T-helper 22 cell (primary cell): ENCODE results near the gene TLN1.

Experiments
- DNase-seq: peaks from one replicate; pipeline ENCODE4 v3.0.0-alpha.2; 2020; ENCODE audit warnings: low read depth

Gene TLN1

DNA sequence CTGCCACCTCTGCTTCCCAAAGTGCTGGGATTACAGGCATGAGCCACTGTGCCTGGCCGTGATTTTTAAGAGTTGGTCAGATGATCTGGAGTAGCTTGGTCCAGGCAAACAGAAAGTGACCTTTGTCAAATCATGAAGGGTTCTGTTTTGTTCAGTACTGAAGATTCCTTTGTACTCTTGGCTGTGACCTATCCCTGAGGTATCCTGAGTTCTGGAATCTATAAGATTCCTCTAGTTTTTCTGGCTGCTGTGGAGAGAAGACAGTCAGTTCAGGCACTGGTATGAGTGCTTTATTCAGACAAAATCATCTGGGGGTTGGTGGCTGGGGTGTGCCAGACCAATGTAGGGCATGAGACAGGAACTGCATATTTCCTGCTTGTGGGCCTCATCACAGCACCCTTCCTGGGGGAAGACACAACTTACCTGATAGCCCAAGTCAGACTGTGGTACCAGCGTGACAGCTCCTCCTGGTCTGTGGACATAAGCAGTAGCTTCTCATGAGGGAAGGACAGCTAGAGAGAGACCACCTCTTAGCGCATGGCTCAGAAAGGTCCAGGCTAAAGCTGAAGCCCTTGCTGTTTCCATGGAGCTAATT lies 70.1 kb downstream of the TLN1 start:
- DNase-seq, result peak; percentile 61

GRCh38 chr9:35660966-35661415 lies 71.0 kb downstream of the TLN1 start:
- no peak for DNase-seq

DNA sequence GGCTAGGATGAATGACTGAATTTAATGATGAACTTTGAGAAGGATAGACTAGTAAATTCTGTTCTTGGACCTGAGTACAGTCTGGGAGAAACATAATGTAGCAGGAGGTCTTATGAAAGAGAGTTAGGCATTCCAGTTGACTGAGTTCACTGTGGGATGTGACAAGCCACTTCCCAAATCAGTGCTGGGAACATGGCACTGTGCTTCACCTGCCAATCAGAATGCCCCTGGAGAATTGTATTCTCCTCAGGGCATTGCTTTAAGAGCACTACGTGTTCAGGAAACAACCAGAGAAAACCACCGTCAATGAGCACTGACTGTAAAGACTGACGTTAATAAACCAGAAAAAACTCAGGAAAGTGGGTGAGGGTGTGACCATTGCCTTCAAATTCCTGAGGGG lies 72.7 kb downstream of the TLN1 start:
- DNase-seq, result no peak

DNA sequence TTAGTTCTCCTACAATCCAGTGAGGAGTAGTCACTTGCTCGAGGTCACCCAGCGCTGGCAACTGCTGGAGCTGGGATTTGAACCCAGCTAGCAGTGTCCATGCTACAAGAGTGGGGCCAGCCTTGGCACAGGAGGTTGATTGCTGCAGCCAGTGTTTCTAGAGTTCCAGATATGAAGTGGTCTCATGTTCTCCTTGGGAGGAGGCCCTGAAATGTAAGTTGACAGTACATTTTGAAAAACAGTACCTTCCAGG lies 73.1 kb downstream of the TLN1 start:
- no peak for DNase-seq

- peak; percentile 70 for DNase-seq
Measured at GRCh38 chr9:35658137-35658967, 73.6 kb downstream of the TLN1 start, which contains the start of gene CCDC107. Gene CCDC107 (plus strand): TSS chr9:35658292. CDS start chr9:35658380, 88 bp downstream.

DNA sequence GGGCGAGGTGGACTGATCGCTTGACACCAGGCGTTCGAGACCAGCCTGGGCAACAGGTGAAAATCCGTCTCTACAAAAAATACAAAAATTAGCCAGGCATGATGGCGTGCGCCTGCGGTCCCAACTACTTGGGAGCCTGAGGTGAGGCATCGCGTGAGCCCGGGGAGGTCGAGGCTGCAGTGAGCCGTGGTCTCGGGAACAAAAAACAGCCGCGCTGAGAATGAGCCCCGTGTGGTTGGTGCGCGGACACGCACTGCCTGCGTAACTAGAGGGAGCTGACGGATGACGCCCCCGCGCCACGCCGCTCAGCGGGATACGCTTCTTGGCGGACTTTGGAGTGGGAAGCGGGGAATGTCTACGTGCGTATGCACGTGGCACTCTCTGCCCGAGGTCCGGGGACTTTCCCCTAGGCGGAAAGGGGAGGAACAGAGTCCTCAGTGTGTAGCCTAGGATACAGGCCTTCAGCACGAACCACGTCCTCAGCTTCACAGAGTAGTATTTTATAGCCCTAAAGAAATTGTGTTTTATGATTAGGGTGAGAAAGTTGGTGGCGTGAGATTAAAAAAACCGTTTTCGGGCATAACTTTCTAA lies 74.4 kb downstream of the TLN1 start, which contains the start of gene RMRP:
TSS of gene RMRP (minus strand) at position 474 of the 591 bp plus-strand sequence.
- peak; percentile 88 for DNase-seq

- no peak for DNase-seq
Measured at GRCh38 chr9:35656831-35657545, 75.0 kb downstream of the TLN1 start.

DNA sequence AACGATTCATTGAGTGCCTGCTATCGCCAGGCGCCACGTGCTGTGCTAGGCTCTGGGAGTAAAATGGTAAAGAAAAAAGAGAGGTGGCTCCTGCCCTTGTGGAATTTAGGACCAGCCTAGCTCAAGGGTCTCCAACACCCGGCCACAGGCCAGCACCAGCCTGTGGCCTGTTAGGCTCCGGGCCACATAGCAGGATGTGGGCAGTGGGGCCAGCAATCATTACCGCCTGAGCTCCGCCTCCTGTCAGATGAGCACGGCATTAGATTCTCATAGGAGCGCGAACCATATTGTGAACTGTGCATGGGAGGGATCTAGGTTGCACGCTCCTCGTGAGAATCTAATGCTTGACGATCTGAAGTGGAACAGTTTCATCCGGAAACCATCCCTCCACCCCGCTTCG lies 75.6 kb downstream of the TLN1 start:
- no peak for DNase-seq

GRCh38 chr9:35653611-35654010 lies 78.4 kb downstream of the TLN1 start:
- no peak for DNase-seq

DNA sequence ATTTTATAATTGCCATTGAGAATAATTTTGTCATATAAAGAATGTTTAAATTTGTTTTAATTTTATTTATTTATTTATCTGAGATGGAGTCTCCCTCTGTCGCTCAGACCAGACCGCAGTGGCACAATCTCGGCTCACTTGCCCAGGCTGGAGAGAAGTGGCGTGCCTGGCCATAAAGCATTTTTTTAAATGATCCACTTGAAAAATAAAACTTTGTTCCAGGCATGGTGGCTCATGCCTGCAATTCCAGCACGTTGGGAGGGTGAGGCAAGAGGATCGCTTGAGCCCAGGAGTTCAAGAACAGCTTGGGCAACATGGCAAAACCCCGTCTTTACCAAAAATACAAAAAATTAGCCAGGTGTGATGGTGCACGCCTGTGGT lies 79.2 kb downstream of the TLN1 start:
- no peak for DNase-seq

DNA sequence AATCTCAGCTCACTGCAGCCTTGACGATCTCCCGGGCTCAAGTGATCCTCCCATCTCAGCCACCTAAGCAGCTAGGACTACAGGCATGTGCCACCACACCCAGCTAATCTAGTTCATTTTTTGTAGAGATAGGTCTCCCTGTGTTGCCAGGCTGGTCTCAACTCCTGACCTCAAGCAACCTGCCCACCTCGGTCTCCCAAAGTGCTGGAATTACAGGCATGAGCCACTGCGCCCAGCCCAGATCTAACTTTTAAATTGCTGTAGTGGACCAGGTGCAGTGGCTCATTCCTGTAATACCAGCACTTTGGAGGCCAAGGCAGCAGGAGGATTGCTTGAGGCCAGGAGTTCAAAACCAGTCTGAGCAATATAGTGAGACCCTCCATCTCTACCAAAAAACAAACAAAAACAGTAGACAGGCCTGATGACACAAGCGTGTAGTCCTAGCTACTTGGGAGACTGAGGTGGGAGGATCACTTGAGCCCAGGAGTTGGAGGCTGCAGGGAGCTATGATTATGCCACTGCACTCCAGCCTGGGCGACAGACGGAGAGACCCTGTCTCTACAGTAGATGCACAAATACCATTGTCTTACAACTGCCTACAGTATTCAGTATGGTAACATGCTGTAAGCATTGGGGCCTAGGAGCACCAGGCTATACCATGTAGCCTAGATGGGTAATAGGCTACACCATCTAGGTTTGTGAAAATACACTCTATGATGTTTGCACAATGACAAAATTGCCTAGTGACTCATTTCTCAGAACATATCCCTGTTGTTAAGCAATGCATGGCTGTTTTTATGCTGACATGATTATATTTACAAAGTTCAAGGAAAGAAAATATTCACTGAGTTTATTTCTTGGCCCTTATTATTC lies 79.8 kb downstream of the TLN1 start:
- no peak for DNase-seq

GRCh38 chr9:35650341-35651158 lies 81.4 kb downstream of the TLN1 start, which contains the start of gene SIT1:
Gene SIT1 (minus strand): TSS chr9:35650931. CDS start chr9:35650853, 78 bp downstream.
- DNase-seq, result no peak

GRCh38 chr9:35649431-35650340 lies 82.3 kb downstream of the TLN1 start:
- DNase-seq, result peak; percentile 29
